HepG2 (cell line): ENCODE results near the gene SERINC5. TPM values are rescaled to one million over a fixed set of nuclear protein-coding genes. Genes with fewer than 3 reads are reported as not detected.

ENCODE experiments used
- ATAC-seq: fragments of 200-7000 bp; cut with Tn5 transposase; 3 replicates; pipeline ENCODE4 v1.9.1; 2020; ENCODE audit warnings: mild to moderate bottlenecking, moderate library complexity
- BruUV-seq: library from RNA; stranded (reverse); fragments of 400-500 nt; replicated peaks from 2 replicates; lab custom pipeline; 2021; lab: Mats Ljungman, UMichigan
- CTCF ChIA-PET: fragments of 300-600 bp; formaldehyde crosslinking; extraction: SDS; loops from one replicate; lab custom pipeline; 2021; ENCODE audit warnings: low total read pairs, inconsistent platforms, low intra/inter-chr PET ratio; lab: Yijun Ruan, JAX
- POLR2A ChIA-PET: fragments of 350-600 bp; sonication (Branson Sonifier 250); formaldehyde crosslinking; loops from one replicate; lab custom pipeline; 2020; ENCODE audit warnings: antibody characterized with exemption, inconsistent platforms; lab: Yijun Ruan, JAX
- DNase-seq: peaks from one replicate; pipeline ENCODE4 v3.0.0-alpha.2; 2015; ENCODE audit warnings: low spot score
- FAIRE-seq: peaks from 3 replicates; lab custom pipeline; 2011; peaks lifted over from hg19 to GRCh38; lab: Jason Lieb, UNC
- H2AFZ ChIP-seq: one replicate; pipeline ENCODE4 v1.6.1; 2011; ENCODE audit warnings: low read length, inconsistent platforms
- H3K27ac ChIP-seq: fragments of 300-600 bp; 3 replicates; pipeline ENCODE4 v1.8.0; 2011; ENCODE audit warnings: mixed run types, mild to moderate bottlenecking, mixed read lengths, low read length, inconsistent platforms; ENCODE audit not compliant: insufficient read depth; ENCODE audit errors: extremely low read length
- H3K27me3 ChIP-seq, 2 experiments: fragments of 200-600 bp in 1 of 2; 2 replicates in 1 of 2; 3 replicates in 1 of 2; pipeline versions ENCODE4 v1.6.0 to v1.8.0; 2011; ENCODE audit warnings: low read length in 2 of 2, mild to moderate bottlenecking in 2 of 2, moderate library complexity in 2 of 2, inconsistent platforms in 1 of 2; ENCODE audit not compliant: insufficient read depth in 2 of 2, control insufficient read depth in 1 of 2
- H3K36me3 ChIP-seq, 2 experiments: fragments of 200-600 bp in 1 of 2; replicated peaks in 1 of 2; 2 replicates in 1 of 2; 3 replicates in 1 of 2; pipeline versions ENCODE4 v1.5.1 to v1.8.0; 2011; ENCODE audit warnings: low read length in 2 of 2, inconsistent platforms in 1 of 2; ENCODE audit not compliant: insufficient read depth in 2 of 2, control insufficient read depth in 1 of 2
- H3K4me1 ChIP-seq: 2 replicates; pipeline ENCODE4 v1.5.1; 2012; ENCODE audit warnings: low read length, inconsistent platforms; ENCODE audit not compliant: insufficient read depth
- H3K4me2 ChIP-seq: 2 replicates; pipeline ENCODE4 v1.6.0; 2011; ENCODE audit warnings: low read depth, low read length, inconsistent platforms
- H3K4me3 ChIP-seq, 3 experiments: fragments of 200-600 bp in 1 of 3; sonication (generic), shearing (Covaris generic) in 1 of 3; replicated peaks in 1 of 3; 2 replicates each; pipeline ENCODE4 v1.5.1; 2011 to 2016; ENCODE audit warnings: low read length in 3 of 3, inconsistent platforms in 2 of 3, low read depth in 2 of 3, mild to moderate bottlenecking in 2 of 3, control low read depth in 1 of 3, mixed read lengths in 1 of 3; ENCODE audit not compliant: insufficient read depth in 1 of 3
- H3K79me2 ChIP-seq: one replicate; pipeline ENCODE4 v1.6.1; 2011; ENCODE audit warnings: low read length, inconsistent platforms; ENCODE audit not compliant: insufficient read depth
- H3K9ac ChIP-seq: 2 replicates; pipeline ENCODE4 v1.6.0; 2011; ENCODE audit warnings: mild to moderate bottlenecking, low read depth, low read length, inconsistent platforms; ENCODE audit not compliant: insufficient read depth
- H3K9me3 ChIP-seq: 2 replicates; pipeline ENCODE4 v1.5.1; 2012; ENCODE audit warnings: mild to moderate bottlenecking, low read length
- H4K20me1 ChIP-seq: 2 replicates; pipeline ENCODE4 v1.6.0; 2011; ENCODE audit warnings: inconsistent platforms, mild to moderate bottlenecking, low read length, moderate library complexity; ENCODE audit not compliant: insufficient read depth
- ARID2 ChIP-seq: sonication (generic); formaldehyde crosslinking; IDR thresholded peaks from 2 replicates; pipeline ENCODE4 v1.8.1; 2022; ENCODE audit warnings: mild to moderate bottlenecking, missing genetic modification reagents, borderline replicate concordance
- FOXK2 ChIP-seq: fragments of 450-650 bp; IDR thresholded peaks from 2 replicates; pipeline ENCODE4 v1.6.1; 2016
- KAT8 ChIP-seq: IDR thresholded peaks from 2 replicates; pipeline ENCODE4 v1.6.1; 2016; ENCODE audit warnings: missing genetic modification reagents, missing compliant biosample characterization
- MAF1 ChIP-seq: sonication (generic); formaldehyde crosslinking; IDR thresholded peaks from 2 replicates; pipeline ENCODE4 v1.5.0; 2020; ENCODE audit warnings: missing genetic modification reagents, borderline replicate concordance
- MXD4 ChIP-seq: IDR thresholded peaks from 2 replicates; pipeline ENCODE4 v1.6.1; 2016; ENCODE audit warnings: mild to moderate bottlenecking, missing biosample characterization, missing genetic modification reagents
- NKX3-1 ChIP-seq: sonication (generic); formaldehyde crosslinking; IDR thresholded peaks from 2 replicates; pipeline ENCODE4 v1.5.0; 2020; ENCODE audit warnings: missing genetic modification reagents
- PLRG1 ChIP-seq: fragments of 450-650 bp; conservative IDR thresholded peaks from 2 replicates; pipeline ENCODE4 v1.6.1; 2016
- SRSF4 ChIP-seq: fragments of 200-400 bp; formaldehyde crosslinking; IDR thresholded peaks from one replicate; pipeline ENCODE4 v1.6.1; 2018; ENCODE audit warnings: mild to moderate bottlenecking, low read depth, low read length, moderate library complexity; ENCODE audit not compliant: poor library complexity, severe bottlenecking
- ZNF138 ChIP-seq: sonication (generic); formaldehyde crosslinking; IDR thresholded peaks from 2 replicates; pipeline ENCODE4 v1.5.0; 2020; ENCODE audit warnings: mild to moderate bottlenecking, low read depth, missing genetic modification reagents
- ZSCAN12 ChIP-seq: sonication (generic); formaldehyde crosslinking; IDR thresholded peaks from 2 replicates; pipeline ENCODE4 v1.9.0; 2021; ENCODE audit warnings: mild to moderate bottlenecking, missing genetic modification reagents
- WGBS: methylation state at CpG from one replicate; pipeline ENCODE4 v1.1.6; 2017; ENCODE audit warnings: low lambda C conversion rate; 5-methylcytosine and 5-hydroxymethylcytosine counted together
- in situ Hi-C: cut with HindIII; loops from 2 replicates; pipeline ENCODE4 v1.10.0; 2017; ENCODE audit warnings: low pct_unique_long_range_greater_than_20kb; ENCODE audit not compliant: extremely low pct_ligation_motif_present
- intact Hi-C: fragments of 100-400 bp; cut with micrococcal nuclease; formaldehyde crosslinking; loops from one replicate; pipeline ENCODE4 v1.10.0; 2022; ENCODE audit not compliant: unreplicated experiment
- polyA plus RNA-seq, 8 experiments: library from polyadenylated mRNA; depleted of rRNA in 3 of 8; stranded (reverse) in 7 of 8; unstranded in 1 of 8; fragments of >200 nt; fragmentation: Illumina TruSeq in 4 of 8; extraction: Trizol in 4 of 8; gene quantifications; 2 replicates each; pipeline versions ENCODE4 v1.2.1 to v1.2.3, GENCODE V29; 2011 to 2016; ENCODE audit warnings: low read depth in 4 of 8, missing spikeins in 1 of 8, mixed read lengths in 1 of 8; ENCODE audit not compliant: insufficient read depth in 1 of 8
- total RNA-seq, 5 experiments: library from RNA; depleted of rRNA; stranded (reverse); fragments of >200 nt; fragmentation: Illumina TruSeq; extraction: Trizol; gene quantifications; 2 replicates each; pipeline ENCODE4 v1.2.3, GENCODE V29; 2016; ENCODE audit warnings: low read depth in 1 of 5
- TF ChIP-seq, protein P1 (sequence below): sonication (generic); formaldehyde crosslinking; IDR thresholded peaks from 2 replicates; pipeline ENCODE4 v1.4.0; 2020; ENCODE audit warnings: mild to moderate bottlenecking, missing genetic modification reagents
- TF ChIP-seq, protein P2 (sequence below): sonication (generic); formaldehyde crosslinking; IDR thresholded peaks from 2 replicates; pipeline ENCODE4 v1.8.0; 2022; ENCODE audit warnings: missing genetic modification reagents, mild to moderate bottlenecking, moderate library complexity, borderline replicate concordance
- TF ChIP-seq, protein P3 (sequence below): sonication (generic); formaldehyde crosslinking; IDR thresholded peaks from 2 replicates; pipeline ENCODE4 v1.5.0; 2020; ENCODE audit warnings: mild to moderate bottlenecking, missing genetic modification reagents

SERINC5 gene
- total and polyA plus RNA-seq, 2 of the 13 experiments (the other 11 are each of a cell fraction or from before 2014, with no cell fraction given), result 17.3 to 22.8 TPM

DNA sequence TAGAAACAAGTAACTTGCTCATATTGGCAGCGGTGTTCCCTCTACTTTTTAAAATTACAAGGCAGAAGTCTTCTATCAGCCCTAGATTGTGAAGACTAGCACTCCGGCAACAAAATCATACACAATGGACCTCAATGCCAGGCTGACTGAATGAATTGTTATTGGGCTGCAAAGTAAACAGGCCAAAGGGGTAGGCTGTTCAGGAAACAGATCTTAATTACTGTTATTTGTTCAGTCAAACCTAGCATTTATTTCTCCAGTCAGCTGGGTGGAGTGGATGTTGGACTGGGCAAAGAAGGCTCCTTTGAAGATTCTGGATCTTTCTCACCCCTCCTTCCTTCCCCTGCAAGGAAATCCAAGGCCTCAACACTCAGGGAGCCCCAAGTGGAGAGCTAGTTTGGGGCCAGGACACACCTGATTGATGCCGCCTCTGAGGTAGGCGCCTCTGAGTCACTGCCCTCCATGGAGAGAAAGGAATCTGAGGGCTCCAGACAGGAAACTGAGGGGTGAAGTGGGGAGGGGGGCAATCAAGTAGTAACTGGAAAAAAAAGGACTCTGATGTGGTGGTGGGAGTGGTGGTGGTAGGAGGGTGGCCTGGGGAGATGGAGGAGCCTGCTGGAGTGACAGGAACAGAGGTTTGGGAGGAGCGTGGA is 35.5 kb downstream of the SERINC5 start:
- Histone ChIP-seq H3K27me3 (no peaks in the 10 kb centered on the region), H4K20me1 (no peaks in the 10 kb centered on the region; the same call in 1 of the 2 replicates), H3K9me3 (no peaks in the 10 kb centered on the region), H3K36me3 (peaks cover 5 to 7% of the 10 kb centered on the region in 2 experiments; a peak in 3 of 5 replicates), H3K79me2 (peaks cover 46% of the 10 kb centered on the region), H3K4me3 (no peak overlapping the region), H3K4me1 (peaks cover 48% of the 10 kb centered on the region), H3K4me2 (no peak overlapping the region), H2AFZ (no peak overlapping the region), H3K27ac (peak overlapping the region; percentile 23), H3K9ac (no peak overlapping the region)
- FAIRE-seq (no peak), DNase-seq (no peak), ATAC-seq (no peak)
- ChIA-PET CTCF (no interaction called here), POLR2A (no interaction called here)
- WGBS, result over 99% methylated on average over 5 of the region's 5 CpGs
- no TSS peak for BruUV-seq
- no peak for TF ChIP-seq FOXK2
- no peak for TF ChIP-seq ZNF138
- no peak for TF ChIP-seq PLRG1
- TF ChIP-seq KAT8 (CRISPR knock-in tag), result no peak
- no peak for TF ChIP-seq SRSF4
- TF ChIP-seq, protein P1, sequence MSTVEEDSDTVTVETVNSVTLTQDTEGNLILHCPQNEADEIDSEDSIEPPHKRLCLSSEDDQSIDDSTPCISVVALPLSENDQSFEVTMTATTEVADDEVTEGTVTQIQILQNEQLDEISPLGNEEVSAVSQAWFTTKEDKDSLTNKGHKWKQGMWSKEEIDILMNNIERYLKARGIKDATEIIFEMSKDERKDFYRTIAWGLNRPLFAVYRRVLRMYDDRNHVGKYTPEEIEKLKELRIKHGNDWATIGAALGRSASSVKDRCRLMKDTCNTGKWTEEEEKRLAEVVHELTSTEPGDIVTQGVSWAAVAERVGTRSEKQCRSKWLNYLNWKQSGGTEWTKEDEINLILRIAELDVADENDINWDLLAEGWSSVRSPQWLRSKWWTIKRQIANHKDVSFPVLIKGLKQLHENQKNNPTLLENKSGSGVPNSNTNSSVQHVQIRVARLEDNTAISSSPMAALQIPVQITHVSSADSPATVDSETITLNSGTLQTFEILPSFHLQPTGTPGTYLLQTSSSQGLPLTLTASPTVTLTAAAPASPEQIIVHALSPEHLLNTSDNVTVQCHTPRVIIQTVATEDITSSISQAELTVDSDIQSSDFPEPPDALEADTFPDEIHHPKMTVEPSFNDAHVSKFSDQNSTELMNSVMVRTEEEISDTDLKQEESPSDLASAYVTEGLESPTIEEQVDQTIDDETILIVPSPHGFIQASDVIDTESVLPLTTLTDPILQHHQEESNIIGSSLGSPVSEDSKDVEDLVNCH (CRISPR knock-in tag), result no peak
- no peak for TF ChIP-seq ARID2 (CRISPR knock-in tag)
- no peak for TF ChIP-seq ZSCAN12 (CRISPR knock-in tag)
- TF ChIP-seq MAF1 (CRISPR knock-in tag), result no peak
- TF ChIP-seq, protein P2, sequence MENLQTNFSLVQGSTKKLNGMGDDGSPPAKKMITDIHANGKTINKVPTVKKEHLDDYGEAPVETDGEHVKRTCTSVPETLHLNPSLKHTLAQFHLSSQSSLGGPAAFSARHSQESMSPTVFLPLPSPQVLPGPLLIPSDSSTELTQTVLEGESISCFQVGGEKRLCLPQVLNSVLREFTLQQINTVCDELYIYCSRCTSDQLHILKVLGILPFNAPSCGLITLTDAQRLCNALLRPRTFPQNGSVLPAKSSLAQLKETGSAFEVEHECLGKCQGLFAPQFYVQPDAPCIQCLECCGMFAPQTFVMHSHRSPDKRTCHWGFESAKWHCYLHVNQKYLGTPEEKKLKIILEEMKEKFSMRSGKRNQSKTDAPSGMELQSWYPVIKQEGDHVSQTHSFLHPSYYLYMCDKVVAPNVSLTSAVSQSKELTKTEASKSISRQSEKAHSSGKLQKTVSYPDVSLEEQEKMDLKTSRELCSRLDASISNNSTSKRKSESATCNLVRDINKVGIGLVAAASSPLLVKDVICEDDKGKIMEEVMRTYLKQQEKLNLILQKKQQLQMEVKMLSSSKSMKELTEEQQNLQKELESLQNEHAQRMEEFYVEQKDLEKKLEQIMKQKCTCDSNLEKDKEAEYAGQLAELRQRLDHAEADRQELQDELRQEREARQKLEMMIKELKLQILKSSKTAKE, result no peak
- TF ChIP-seq NKX3-1, result no peak
- TF ChIP-seq MXD4, result no peak
- TF ChIP-seq, protein P3, sequence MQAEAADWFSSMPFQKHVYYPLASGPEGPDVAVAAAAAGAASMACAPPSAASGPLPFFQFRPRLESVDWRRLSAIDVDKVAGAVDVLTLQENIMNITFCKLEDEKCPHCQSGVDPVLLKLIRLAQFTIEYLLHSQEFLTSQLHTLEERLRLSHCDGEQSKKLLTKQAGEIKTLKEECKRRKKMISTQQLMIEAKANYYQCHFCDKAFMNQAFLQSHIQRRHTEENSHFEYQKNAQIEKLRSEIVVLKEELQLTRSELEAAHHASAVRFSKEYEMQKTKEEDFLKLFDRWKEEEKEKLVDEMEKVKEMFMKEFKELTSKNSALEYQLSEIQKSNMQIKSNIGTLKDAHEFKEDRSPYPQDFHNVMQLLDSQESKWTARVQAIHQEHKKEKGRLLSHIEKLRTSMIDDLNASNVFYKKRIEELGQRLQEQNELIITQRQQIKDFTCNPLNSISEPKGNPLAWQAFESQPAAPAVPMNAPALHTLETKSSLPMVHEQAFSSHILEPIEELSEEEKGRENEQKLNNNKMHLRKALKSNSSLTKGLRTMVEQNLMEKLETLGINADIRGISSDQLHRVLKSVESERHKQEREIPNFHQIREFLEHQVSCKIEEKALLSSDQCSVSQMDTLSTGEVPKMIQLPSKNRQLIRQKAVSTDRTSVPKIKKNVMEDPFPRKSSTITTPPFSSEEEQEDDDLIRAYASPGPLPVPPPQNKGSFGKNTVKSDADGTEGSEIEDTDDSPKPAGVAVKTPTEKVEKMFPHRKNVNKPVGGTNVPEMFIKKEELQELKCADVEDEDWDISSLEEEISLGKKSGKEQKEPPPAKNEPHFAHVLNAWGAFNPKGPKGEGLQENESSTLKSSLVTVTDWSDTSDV, result no peak
- in situ Hi-C loops, result no loop called here
- intact Hi-C loops, result no loop called here
